Measurements from ENCODE around the gene GALNT2.

- TF ChIP-seq, protein P1, sequence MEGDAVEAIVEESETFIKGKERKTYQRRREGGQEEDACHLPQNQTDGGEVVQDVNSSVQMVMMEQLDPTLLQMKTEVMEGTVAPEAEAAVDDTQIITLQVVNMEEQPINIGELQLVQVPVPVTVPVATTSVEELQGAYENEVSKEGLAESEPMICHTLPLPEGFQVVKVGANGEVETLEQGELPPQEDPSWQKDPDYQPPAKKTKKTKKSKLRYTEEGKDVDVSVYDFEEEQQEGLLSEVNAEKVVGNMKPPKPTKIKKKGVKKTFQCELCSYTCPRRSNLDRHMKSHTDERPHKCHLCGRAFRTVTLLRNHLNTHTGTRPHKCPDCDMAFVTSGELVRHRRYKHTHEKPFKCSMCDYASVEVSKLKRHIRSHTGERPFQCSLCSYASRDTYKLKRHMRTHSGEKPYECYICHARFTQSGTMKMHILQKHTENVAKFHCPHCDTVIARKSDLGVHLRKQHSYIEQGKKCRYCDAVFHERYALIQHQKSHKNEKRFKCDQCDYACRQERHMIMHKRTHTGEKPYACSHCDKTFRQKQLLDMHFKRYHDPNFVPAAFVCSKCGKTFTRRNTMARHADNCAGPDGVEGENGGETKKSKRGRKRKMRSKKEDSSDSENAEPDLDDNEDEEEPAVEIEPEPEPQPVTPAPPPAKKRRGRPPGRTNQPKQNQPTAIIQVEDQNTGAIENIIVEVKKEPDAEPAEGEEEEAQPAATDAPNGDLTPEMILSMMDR (IDR thresholded peaks at IDR 0.05): no peak
- TF ChIP-seq PBX3 (IDR thresholded peaks at IDR 0.05): no peak
Observed at GRCh38 chr1:230317823-230318819, 251.1 kb downstream of the GALNT2 start.
